NCI-H748 (cell line): ENCODE data around the gene RPS25.
A peak's percentile ranks its signal among the peaks of the same experiment; 100 is the strongest.
"Not testable (repeated sequence)": the region's sequence is repeated elsewhere in the genome, so short reads cannot be mapped to it uniquely, and the experiment has no call there.

Experiments used
- DNase-seq: peaks from one replicate; lab custom pipeline; 2025; ENCODE audit not compliant: unreplicated experiment; lab: John Stamatoyannopoulos, UW

RPS25 gene

DNA sequence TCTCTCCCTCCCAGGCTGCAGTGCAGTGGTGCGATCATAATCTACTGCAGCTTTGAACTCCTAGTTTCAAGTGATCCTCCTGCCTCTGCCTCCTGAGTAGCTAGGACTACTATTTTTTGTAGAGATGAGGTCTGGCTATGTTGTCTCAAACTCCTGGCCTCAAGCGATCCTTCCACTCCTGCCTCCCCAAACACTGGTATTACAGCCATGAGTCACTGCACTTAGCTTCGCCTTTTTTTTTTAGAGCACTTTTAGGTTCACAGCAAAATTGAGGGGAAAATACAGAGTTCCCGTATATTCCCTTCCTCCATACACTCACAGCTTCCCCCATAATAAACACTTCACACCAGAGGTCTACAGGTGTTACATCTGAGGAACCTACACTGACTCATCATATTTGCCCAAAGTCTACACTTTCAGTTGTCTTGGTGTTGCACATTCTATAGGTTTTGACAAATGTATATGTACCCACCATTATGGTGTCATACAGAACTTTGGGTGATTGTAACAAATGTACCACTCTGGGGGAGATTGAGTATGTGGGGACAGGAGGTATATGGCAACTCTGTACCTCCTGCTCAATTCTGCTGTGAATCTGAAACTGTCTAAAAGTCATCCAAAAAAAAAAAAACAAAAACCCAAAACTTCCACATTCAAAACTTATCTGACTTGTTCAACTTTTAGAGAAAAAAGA, 23.8 kb upstream of the RPS25 start:
- DNase-seq = no peak

DNA sequence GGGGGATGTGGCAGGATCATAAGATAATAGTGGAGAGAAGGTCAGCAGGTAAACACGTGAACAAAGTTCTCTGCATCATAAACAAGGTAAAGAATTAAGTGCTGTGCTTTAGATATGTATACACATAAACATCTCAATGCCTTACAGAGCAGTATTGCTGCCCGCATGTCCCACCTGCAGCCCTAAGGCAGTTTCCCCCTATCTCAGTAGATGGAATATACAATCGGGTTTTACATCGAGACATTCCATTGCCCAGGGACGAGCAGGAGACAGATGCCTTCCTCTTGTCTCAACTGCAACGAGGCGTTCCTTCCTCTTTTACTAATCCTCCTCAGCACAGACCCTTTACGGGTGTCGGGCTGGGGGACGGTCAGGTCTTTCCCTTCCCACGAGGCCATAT, 21.3 kb upstream of the RPS25 start:
- DNase-seq = not testable (repeated sequence)

DNA sequence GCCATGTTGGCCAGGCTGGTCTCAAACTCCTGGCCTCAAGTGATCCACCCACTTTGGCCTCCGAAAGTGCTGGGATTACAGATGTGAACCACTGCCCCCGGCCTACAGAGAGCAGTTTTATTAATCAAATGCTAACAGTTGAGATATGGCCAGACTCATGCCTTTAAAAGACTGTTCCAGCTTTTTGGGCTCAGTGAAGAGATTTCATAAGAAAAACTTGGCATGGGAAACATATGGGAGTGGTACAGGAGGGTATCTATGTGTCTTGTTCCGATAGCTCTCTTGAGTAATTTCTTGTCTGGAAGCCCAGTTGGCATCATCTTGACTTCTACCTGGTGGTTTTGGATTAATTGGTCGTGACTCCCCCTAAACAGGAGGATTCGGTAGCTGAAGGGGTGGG, 20.7 kb upstream of the RPS25 start:
- no peak for DNase-seq

DNA sequence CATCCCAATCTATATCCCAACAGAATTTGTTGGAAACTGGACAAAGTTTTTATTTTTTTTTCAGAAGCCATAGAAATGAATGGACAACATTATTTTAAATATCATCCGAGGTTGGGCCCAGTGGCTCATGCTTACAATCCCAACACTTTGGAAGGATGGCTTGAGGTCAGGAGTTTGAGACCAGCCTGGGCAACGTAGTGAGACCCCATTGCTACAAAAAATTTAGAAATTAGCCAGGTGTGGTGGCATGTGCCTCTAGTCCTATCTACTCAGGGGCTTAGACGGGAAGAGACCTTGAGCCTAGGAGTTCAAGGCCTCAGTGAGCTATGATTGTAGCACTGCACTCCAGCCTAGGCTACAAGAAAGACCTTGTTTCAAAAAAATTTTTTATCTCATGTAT, 16.7 kb upstream of the RPS25 start:
- DNase-seq = no peak

DNA sequence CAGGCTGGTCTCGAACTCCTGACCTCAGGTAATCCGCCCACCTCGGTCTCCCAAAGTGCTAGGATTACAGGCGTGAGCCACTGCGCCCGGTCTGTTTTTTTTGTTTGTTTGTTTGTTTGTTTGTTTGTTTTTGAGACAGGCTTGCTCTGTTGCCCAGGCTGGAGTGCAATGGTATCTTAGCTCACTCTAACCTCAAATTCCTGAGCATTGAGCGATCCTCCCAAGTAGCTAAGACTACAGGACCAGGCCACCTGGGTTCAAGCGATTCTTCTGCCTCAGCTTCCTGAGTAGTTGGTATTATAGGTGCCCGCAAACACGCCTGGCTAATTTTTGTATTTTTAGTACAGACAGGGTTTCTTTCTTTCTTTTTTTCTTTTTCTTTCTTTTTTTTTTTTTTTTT, 15.3 kb upstream of the RPS25 start:
- not testable (repeated sequence) for DNase-seq

DNA sequence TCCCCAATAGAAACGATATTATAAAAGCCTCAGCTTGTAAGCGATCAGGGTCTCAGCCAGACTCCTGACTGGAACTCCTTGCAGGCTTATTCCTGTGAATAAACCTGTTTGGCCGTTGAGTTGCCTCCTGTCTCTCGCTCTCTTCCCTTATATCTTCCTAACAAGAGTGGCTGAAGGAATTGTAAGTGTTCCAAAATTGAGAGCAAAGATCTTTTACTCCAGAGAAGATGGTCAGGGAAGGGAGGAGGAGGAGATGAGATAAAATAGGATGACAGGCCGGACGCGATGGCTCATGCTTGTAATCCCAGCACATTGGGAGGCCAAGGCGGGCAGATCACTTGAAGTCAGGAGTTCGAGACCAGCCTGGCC, 13.8 kb upstream of the RPS25 start:
- no peak for DNase-seq

DNA sequence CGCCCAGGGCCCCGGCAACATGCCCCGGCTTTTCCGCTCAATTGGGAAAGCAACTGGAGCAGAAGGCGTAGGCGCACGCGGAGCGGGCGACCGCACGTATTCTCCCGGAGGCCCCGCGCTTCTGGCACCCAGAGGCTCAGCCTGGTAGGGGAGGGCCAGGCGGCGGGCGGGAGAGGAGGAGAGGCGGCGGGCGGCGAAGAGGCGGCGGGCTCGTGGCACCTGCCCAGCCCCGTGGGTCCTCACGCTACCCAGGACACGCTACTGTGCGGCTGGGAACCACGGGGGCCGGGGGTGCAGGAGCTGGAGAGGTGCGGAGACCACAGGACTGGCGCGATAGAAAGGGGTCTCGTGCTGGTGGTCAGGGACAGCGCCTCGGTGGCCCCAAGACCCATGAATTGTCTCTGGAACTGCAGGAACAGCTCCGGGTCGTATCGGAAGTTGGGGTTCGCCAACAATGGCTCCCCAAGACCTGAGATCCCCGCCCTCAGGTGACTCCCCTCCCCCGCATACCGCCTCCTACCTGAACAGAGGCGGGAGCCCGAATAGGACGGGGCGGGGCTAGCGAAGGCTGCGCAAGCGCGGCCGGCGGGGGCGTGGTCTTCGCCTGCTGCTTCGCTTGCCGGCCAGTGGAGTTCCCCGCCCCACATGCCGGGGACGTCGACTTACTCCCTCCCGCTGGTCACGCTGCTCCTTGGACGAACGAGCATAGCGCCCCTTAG, 12.3 kb upstream of the RPS25 start, which contains the start of gene SLC37A4:
Gene SLC37A4, minus strand, starts transcription at position 549 of the 719 bp plus-strand sequence.
- DNase-seq = peak; percentile 97

DNA sequence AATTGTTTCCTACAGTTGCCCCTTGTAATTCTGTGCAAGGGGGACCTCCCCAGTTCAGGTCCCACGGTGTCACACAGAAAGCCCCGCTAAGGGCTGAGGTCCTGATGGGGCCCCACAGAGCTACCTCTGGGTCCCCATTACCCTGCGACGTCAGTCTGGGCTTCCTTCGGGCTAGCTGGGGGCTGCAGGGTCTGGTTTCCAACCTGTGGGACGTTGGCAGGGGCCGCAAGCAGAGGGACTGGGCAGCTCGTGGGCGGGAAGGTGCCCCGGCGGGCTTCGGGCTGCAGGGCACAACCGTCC, 11.8 kb upstream of the RPS25 start:
- DNase-seq = no peak

DNA sequence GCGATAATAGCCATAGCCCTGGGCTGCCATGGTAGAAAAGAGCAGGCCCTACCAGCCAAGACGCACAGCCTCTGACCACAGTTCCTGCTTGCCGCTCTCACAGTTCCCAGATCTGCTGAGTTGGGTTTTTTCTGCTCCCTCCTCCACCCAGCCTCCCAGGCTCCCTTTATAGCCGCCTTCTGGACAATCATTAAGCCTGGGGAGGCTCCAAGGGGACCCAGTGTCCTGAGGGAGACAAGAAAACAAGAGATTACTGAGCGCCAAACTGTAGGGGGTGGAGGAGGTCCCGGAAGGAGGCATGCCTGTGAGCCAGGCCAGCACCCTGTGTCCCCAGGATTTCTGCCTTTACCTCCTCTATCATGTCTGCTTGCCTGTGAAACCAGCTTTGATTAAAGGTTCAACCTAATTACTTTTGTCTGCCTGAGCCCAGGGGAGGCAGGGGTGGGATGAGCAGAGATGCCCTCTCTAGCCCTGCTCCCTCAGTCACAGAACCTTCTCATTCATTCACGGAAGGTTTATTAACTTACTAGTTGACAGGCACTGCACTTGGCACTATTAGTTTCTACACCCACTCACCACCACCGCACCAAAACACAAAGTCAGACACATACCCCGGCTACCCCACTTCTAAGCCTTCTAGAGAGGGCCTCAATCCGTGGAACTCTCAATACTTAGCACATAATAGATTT, 11.3 kb upstream of the RPS25 start:
- DNase-seq = no peak

DNA sequence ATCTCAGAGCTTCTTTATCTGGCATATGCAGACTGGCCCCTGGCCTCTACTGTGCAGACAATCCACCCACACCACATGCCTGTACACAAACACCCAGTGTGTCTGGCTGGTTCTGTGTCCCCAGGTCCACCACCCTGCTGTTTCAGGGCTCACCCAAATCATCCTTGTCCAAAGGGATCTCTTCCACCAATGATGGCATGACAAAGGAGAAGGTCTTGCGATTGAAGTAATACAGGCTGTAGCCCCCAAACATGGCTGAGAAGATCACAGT, 10.9 kb upstream of the RPS25 start:
- DNase-seq = no peak

DNA sequence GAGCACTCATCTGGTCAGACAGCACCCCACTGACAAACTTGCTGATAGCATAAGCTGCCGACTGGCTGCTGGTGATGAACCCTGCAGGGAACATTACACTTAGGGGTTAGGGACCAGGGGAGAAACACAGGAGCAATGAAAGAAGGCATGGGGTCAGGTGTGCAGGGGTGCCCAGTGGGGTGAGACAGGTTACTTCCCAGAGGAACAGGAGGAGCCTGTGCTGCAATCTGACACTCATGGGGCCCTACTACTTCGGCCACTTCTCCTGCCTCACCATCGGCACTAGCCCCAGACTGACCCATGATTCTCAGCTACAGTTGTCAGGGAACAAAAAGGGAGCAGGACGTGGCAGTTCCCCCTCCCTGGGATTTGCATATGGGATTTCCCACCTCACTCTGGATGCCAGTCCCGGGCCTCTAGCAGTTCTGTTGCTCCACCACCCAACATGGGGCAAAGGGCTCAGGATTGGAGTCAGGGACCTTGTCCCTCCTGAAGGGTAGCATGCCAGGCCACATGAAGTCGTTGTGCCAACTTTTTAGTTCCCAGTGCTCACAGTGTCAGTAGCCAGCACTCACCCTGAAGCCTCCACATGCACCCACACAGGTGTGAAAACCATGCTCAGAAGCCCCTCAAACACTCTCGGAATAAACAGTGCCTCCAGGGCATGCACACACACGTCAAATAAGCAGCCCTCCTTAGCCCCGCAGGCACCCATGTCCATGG, 10.4 kb upstream of the RPS25 start:
- no peak for DNase-seq

DNA sequence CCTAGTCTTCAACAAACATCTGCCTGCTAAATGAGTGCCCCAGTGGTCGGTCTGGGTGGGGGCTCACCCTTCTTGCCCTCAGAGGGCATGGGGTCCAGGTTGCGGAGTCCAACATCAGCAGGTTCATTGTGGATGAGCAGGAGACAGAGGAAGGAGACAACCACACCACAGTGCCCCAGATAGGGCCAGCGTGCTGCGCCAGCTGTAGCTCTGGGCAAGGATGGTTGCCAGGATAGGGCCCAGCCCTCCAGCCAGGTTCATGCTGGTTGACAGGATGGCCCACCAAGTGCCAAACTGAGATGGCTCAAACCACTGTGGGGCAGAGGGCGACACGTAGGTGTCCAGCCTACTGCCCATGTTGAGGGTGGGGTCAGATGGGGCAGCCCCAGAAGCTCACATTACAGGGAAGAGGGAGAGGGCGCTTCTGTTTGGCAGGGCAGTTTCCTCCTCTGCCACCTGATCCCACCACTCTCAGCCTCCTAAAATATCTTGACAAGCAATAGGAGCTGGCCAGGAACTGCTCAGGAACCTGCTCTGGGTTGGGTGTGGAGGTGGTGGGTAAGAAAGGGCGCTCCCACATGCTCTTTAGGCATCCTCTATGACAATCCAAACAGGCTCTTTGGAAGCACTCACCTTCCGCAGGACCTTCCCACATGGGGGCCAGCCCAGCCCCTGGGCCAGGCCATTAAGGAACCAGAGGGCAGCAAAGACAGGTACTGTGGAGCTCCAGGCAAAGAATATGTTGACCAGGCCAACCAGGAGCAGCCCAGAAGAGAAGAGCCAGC, 9.6 kb upstream of the RPS25 start:
- DNase-seq = no peak

DNA sequence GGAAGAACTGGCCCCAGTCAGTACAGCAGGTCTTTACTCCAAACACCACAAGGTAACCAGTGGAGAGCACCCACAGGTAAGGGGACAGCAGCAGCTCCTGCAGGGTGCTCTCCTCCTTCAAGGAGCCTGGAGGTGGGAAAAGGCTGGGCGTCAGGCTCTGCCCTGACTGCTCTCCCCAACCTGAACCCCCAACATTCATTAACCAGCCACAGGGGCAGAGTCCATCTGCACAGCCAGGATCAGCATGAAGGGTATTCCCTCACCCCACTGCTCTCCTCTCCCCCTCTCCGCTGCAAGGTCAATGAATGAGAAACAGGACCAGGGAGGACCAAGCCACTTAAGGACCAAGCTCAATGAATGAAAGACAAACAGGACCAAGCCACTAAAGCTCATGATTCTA, 8.8 kb upstream of the RPS25 start:
- DNase-seq = no peak

DNA sequence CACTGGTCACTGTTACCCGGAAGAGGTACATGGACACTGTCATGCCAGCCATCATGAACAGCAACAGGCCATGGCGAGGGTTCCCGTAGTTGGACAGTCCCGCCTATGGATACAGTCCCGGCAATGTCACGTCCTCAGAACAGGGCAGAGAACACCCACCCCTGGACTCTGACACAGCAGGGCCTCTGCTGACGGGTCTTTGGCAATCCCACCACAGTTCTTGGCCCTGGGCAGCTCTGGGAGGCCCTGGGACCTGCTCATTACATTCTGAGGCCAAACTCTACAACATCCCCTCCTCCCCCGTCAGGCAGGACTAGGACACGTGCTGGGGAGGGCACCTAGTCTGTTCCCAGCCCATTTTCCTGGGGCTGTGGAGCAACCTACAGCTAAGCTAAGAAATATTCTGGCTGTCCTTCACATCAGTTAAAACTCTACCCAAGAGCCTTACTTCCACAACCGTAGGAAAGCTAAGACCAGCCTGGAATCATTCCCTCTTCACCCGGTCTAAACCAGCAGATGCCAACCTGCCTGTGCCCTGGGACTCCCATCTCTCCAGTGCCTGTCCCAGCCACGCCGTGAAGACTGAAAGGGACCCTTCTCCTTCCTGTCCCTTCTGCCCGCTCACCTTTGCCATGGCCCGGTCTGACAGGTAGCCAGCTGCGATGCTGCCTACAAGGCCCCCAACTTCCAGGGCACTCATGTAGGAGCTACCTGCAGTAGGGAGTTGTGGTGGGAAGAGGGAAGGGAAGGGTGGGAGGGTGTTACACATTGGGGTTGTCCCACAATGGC, 8.0 kb upstream of the RPS25 start:
- no peak for DNase-seq

DNA sequence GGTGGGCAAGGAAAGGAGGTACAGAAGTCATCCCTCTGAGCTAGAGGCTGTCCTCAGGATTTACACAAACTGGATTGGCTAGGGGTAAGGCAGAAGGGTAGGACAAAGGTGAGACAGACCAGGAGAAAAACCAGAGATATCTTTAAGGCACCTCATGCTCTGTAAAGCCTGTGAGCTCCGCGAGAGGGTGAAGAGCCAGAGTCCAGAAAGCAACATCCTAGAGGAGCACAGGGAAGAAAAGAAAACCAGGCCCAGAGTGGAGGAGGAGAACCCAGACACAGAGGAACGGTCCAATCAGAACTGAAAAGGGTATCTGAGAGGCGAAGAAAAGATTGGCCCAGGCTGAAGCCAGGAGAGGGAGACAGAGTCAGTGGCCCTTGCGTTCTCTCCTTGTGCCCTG, 7.4 kb upstream of the RPS25 start:
- DNase-seq = no peak

DNA sequence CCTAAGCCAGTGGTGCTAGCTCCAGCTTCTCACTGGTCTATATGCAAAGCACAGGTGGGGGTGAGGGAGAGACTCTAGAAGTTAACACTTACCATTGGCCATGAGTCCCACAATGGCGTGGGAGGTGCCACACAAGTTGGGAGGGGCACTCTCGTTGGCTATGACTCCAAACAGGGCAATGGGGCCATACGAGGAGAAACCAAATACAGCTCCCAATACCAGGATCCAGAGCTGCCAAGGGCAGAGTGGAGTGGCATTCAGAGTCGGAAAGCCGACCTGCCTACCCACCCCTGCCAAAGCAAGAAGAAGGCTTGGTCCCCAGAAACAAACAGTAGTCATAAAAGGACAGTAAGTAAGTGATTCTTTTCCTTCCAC, 6.9 kb upstream of the RPS25 start:
- DNase-seq = no peak

DNA sequence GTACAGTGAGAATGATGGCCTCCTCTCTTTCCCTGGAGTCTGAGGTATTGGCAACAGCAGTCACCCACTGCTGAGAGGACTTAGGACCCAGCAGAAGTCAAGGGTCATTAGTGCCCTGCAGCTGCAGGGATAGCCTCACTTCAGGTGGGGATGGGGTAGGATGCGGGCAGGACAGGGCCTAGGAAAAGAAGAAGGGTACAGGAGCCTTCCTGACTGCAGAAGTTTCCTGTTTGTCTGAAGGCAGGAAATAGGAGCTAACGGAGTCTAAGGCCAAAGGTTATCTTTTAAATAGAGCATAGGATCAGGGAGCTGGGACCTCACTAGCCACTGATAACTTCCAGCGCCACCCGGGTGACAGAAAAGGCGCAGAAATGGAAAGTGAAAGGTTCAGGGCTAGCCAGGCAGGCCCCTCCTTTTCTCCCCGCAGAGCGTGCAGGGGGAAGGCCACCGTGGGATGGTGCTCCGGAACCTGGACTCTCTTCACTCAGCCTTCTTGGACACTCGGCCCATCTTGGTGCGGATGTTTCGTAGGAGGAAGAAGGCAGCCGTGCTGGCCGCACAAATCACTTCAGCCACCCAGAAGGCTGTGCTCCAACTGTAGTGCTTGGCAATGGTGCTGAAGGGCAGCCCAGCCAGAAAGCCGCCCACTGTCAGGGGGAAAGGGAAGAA, 6.4 kb upstream of the RPS25 start:
- DNase-seq = no peak

DNA sequence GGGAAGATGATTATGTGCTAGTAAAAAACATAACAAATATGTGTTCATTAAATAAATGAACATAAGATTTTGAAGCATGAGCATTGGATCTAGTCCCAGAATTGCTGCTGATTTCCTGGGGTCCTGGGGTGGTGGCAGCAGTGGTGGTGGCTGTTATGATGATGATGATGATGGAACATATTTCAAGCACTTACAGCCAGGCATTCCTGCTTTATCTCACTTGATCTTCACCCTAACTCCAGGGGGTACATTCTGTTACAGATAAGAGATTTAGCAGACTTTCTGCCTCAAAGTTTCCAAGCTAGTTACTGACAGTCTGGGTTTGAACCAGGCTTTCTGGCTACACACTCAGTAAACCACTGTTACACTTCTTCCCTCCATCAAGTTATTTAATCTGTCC, 5.6 kb upstream of the RPS25 start:
- no peak for DNase-seq

DNA sequence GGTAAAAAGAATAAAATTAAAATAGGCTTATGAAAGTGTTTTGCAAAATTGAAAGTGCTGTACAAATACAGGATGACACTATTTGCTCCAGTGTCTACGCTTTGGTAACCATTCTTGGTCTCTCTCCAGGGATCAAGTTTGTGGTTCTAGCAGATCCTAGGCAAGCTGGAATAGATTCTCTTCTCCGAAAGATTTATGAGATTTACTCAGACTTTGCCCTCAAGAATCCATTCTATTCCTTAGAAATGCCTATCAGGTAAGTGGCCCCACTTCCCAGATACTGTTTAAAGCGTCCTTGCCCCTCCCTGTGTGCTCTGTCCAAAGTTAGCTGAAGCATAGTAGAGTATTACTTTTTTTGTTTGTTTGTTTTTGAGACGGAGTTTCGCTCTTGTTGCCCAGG, 3.5 kb upstream of the RPS25 start:
- DNase-seq = no peak

DNA sequence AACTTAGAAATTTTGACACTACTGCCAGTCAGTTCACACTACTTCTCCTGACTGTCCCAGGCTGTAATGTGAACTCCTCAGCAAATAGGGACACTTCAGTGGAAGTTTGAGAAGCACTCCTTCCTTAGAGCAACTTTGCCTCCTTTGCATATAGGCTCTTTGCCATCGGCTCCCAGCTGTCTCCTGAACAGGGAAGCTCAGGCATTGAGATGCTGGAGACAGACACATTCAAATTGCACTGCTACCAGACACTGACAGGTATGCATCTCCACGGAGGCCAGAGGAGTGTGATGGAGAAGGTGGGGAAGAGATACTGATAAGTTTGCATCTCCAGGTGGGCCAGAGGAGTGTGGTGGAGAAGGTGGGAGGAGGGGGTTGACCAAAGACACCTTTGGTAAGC, 1.9 kb upstream of the RPS25 start:
- no peak for DNase-seq
